GM23338 (cell line): ENCODE results near the gene PTPN9. TPM values are rescaled to one million over a fixed set of nuclear protein-coding genes. Genes with fewer than 3 reads are reported as not detected.

Experiments used
- ATAC-seq: fragments of 200-7000 bp; cut with Tn5 transposase; 3 replicates; pipeline ENCODE4 v1.9.1; 2020
- DNase-seq: peaks from one replicate; pipeline ENCODE4 v3.0.0-alpha.2; 2015; ENCODE audit warnings: low spot score
- H2AFZ ChIP-seq: fragments of 200-600 bp; sonication (generic); 2 replicates; pipeline ENCODE4 v1.8.0; 2016; ENCODE audit warnings: antibody characterized with exemption, mild to moderate bottlenecking, moderate library complexity
- H3F3A ChIP-seq: fragments of 200-600 bp; sonication (generic); replicated peaks from 2 replicates; pipeline ENCODE4 v1.8.0; 2017; ENCODE audit warnings: antibody characterized with exemption, mixed run types, low read depth
- H3K27ac ChIP-seq: fragments of 200-600 bp; sonication (generic); 2 replicates; pipeline ENCODE4 v1.6.1; 2016; ENCODE audit warnings: low read depth
- H3K27me3 ChIP-seq: fragments of 200-600 bp; sonication (generic); 2 replicates; pipeline ENCODE4 v1.8.0; 2016; ENCODE audit warnings: mild to moderate bottlenecking, mixed run types, moderate library complexity; ENCODE audit not compliant: insufficient read depth
- H3K36me3 ChIP-seq: fragments of 200-600 bp; sonication (generic); 2 replicates; pipeline ENCODE4 v1.8.0; 2016; ENCODE audit warnings: mild to moderate bottlenecking; ENCODE audit not compliant: insufficient read depth
- H3K4me1 ChIP-seq: fragments of 200-600 bp; sonication (generic); 2 replicates; pipeline ENCODE4 v1.8.0; 2016; ENCODE audit warnings: mild to moderate bottlenecking, moderate library complexity; ENCODE audit not compliant: insufficient read depth
- H3K4me2 ChIP-seq: fragments of 200-600 bp; sonication (generic); 2 replicates; pipeline ENCODE4 v1.7.1; 2017; ENCODE audit warnings: mixed run types
- H3K4me3 ChIP-seq: fragments of 200-600 bp; sonication (generic); 2 replicates; pipeline ENCODE4 v1.6.1; 2016; ENCODE audit warnings: mixed run types
- H3K79me2 ChIP-seq: fragments of 200-600 bp; sonication (generic); replicated peaks from 2 replicates; pipeline ENCODE4 v1.8.0; 2017; ENCODE audit warnings: mild to moderate bottlenecking; ENCODE audit not compliant: insufficient read depth
- H3K9me2 ChIP-seq: fragments of 200-600 bp; sonication (generic); 2 replicates; pipeline ENCODE4 v1.8.0; 2017; ENCODE audit not compliant: insufficient read depth
- H4K20me1 ChIP-seq: fragments of 200-600 bp; sonication (generic); replicated peaks from 2 replicates; pipeline ENCODE4 v1.8.0; 2017; ENCODE audit warnings: mild to moderate bottlenecking; ENCODE audit not compliant: insufficient read depth
- H3K27ac Mint-ChIP-seq: 2 replicates; pipeline ENCODE4 v1.8.0; 2020; ENCODE audit warnings: inconsistent platforms, mild to moderate bottlenecking, moderate library complexity, mixed read lengths
- H3K27me3 Mint-ChIP-seq: 3 replicates; pipeline ENCODE4 v1.8.0; 2022; ENCODE audit warnings: low read depth, mild to moderate bottlenecking, moderate library complexity, mixed read lengths, inconsistent platforms; ENCODE audit not compliant: insufficient read depth, poor library complexity
- H3K36me3 Mint-ChIP-seq: 3 replicates; pipeline ENCODE4 v1.8.0; 2021; ENCODE audit warnings: low read depth, mild to moderate bottlenecking, inconsistent platforms, moderate library complexity, mixed read lengths
- H3K4me1 Mint-ChIP-seq: 3 replicates; pipeline ENCODE4 v1.8.0; 2020; ENCODE audit warnings: mild to moderate bottlenecking, inconsistent platforms, mixed read lengths
- H3K4me3 Mint-ChIP-seq: 3 replicates; pipeline ENCODE4 v1.8.0; 2021; ENCODE audit warnings: moderate library complexity, mild to moderate bottlenecking, inconsistent platforms, mixed read lengths
- H3K9me3 Mint-ChIP-seq: 3 replicates; pipeline ENCODE4 v1.8.0; 2020; ENCODE audit warnings: moderate library complexity, mild to moderate bottlenecking, inconsistent platforms, mixed read lengths
- CREB1 ChIP-seq: fragments of 250-450 bp; sonication (Bioruptor Pico); IDR thresholded peaks from 2 replicates; pipeline ENCODE4 v1.5.0; 2020; ENCODE audit warnings: low read depth, mild to moderate bottlenecking, moderate library complexity
- EZH2 ChIP-seq: fragments of 200-600 bp; sonication (generic); IDR thresholded peaks from one replicate; pipeline ENCODE4 v1.8.0; 2017; ENCODE audit warnings: antibody characterized with exemption, mild to moderate bottlenecking, low read depth; ENCODE audit not compliant: unreplicated experiment
- EZH2phosphoT487 ChIP-seq: fragments of 200-600 bp; sonication (generic); IDR thresholded peaks from one replicate; pipeline ENCODE4 v1.8.1; 2018; ENCODE audit warnings: antibody characterized with exemption; ENCODE audit not compliant: unreplicated experiment
- JUNB ChIP-seq: IDR thresholded peaks from one replicate; pipeline ENCODE4 v1.6.1; 2016; ENCODE audit warnings: antibody characterized with exemption; ENCODE audit not compliant: unreplicated experiment
- NANOG ChIP-seq: IDR thresholded peaks from 2 replicates; pipeline ENCODE4 v1.6.1; 2016; ENCODE audit warnings: antibody characterized with exemption, borderline replicate concordance
- POLR2AphosphoS5 ChIP-seq: IDR thresholded peaks from 2 replicates; pipeline ENCODE4 v1.6.1; 2016; ENCODE audit warnings: antibody characterized with exemption, low read depth
- STAT1 ChIP-seq: IDR thresholded peaks from one replicate; pipeline ENCODE4 v1.6.1; 2016; ENCODE audit warnings: antibody characterized with exemption; ENCODE audit not compliant: unreplicated experiment
- ZNF114 ChIP-seq: fragments of 250-450 bp; sonication (Bioruptor Pico); IDR thresholded peaks from 2 replicates; pipeline ENCODE4 v1.5.0; 2020; ENCODE audit warnings: mild to moderate bottlenecking, moderate library complexity
- ZNF331 ChIP-seq: fragments of 250-450 bp; sonication (Bioruptor Pico); IDR thresholded peaks from 2 replicates; pipeline ENCODE4 v1.5.0; 2020; ENCODE audit warnings: low read depth, mild to moderate bottlenecking, moderate library complexity
- polyA plus RNA-seq: library from polyadenylated mRNA; unstranded; fragments of >200 nt; fragmentation: Nextera tagmentation; extraction: Ambion mirVana; gene quantifications from 2 replicates; pipeline ENCODE4 v1.2.1, GENCODE V29; 2016
- total RNA-seq: library from RNA; depleted of rRNA; stranded (reverse); fragments of >200 nt; shearing (Covaris generic); gene quantifications from 2 replicates; pipeline ENCODE4 v1.2.3, GENCODE V29; 2014
- TF ChIP-seq, protein P1 (sequence below): IDR thresholded peaks from 2 replicates; pipeline ENCODE4 v1.6.1; 2016; ENCODE audit warnings: antibody characterized with exemption
- TF ChIP-seq, protein P2 (sequence below): fragments of 250-450 bp; sonication (Bioruptor Pico); IDR thresholded peaks from 2 replicates; pipeline ENCODE4 v1.5.0; 2020; ENCODE audit warnings: mild to moderate bottlenecking, moderate library complexity

PTPN9 gene
- total and polyA plus RNA-seq, 2 experiments from 2014 or later = 12.1 to 32.7 TPM

DNA sequence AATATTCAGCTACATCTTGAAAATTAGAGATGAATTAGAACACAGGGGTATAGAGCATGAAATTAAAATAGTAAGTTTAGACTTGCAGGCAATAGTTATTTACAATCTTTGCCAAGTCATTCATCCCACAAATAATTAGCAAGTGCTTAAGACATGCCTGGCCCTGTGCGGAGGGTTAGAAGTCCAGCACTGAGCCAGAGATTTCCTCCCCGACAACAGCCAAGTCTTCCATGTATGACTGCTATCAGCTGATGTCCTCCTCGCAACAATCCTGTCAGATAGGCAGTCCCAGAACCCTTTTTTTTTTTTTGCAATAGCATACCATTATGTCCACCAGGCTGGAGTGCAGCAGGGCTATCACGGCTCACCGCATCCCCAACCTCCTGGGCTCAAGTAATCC, 142.2 kb downstream of the PTPN9 start:
- Mint-ChIP-seq H3K27me3 (peaks cover 2% of the 10 kb centered on the region), H3K4me3 (no peak overlapping the region), H3K4me1 (no peaks in the 10 kb centered on the region), H3K9me3 (no peaks in the 10 kb centered on the region), H3K27ac (no peak overlapping the region), H3K36me3 (peaks cover 28% of the 10 kb centered on the region)
- H3K4me2 ChIP-seq = no peak overlapping the region
- no peak overlapping the region for H3K27ac ChIP-seq
- H4K20me1 ChIP-seq = peaks cover 53% of the 10 kb centered on the region
- ATAC-seq (no peak), DNase-seq (no peak)
- H3F3A ChIP-seq = peaks cover 5% of the 10 kb centered on the region; the same call in 1 of the 2 replicates
- no peak overlapping the region for H3K4me3 ChIP-seq
- H3K79me2 ChIP-seq = peaks cover 100% of the 10 kb centered on the region
- TF ChIP-seq ZNF331 (CRISPR knock-in tag) (no peak), POLR2AphosphoS5 (no peak), JUNB (no peak), CREB1 (no peak), NANOG (no peak), ZNF114 (CRISPR knock-in tag) (no peak), STAT1 (no peak), EZH2 (no peak), EZH2phosphoT487 (no peak)
- TF ChIP-seq, protein P1, sequence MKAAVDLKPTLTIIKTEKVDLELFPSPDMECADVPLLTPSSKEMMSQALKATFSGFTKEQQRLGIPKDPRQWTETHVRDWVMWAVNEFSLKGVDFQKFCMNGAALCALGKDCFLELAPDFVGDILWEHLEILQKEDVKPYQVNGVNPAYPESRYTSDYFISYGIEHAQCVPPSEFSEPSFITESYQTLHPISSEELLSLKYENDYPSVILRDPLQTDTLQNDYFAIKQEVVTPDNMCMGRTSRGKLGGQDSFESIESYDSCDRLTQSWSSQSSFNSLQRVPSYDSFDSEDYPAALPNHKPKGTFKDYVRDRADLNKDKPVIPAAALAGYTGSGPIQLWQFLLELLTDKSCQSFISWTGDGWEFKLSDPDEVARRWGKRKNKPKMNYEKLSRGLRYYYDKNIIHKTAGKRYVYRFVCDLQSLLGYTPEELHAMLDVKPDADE = no peak
- TF ChIP-seq, protein P2, sequence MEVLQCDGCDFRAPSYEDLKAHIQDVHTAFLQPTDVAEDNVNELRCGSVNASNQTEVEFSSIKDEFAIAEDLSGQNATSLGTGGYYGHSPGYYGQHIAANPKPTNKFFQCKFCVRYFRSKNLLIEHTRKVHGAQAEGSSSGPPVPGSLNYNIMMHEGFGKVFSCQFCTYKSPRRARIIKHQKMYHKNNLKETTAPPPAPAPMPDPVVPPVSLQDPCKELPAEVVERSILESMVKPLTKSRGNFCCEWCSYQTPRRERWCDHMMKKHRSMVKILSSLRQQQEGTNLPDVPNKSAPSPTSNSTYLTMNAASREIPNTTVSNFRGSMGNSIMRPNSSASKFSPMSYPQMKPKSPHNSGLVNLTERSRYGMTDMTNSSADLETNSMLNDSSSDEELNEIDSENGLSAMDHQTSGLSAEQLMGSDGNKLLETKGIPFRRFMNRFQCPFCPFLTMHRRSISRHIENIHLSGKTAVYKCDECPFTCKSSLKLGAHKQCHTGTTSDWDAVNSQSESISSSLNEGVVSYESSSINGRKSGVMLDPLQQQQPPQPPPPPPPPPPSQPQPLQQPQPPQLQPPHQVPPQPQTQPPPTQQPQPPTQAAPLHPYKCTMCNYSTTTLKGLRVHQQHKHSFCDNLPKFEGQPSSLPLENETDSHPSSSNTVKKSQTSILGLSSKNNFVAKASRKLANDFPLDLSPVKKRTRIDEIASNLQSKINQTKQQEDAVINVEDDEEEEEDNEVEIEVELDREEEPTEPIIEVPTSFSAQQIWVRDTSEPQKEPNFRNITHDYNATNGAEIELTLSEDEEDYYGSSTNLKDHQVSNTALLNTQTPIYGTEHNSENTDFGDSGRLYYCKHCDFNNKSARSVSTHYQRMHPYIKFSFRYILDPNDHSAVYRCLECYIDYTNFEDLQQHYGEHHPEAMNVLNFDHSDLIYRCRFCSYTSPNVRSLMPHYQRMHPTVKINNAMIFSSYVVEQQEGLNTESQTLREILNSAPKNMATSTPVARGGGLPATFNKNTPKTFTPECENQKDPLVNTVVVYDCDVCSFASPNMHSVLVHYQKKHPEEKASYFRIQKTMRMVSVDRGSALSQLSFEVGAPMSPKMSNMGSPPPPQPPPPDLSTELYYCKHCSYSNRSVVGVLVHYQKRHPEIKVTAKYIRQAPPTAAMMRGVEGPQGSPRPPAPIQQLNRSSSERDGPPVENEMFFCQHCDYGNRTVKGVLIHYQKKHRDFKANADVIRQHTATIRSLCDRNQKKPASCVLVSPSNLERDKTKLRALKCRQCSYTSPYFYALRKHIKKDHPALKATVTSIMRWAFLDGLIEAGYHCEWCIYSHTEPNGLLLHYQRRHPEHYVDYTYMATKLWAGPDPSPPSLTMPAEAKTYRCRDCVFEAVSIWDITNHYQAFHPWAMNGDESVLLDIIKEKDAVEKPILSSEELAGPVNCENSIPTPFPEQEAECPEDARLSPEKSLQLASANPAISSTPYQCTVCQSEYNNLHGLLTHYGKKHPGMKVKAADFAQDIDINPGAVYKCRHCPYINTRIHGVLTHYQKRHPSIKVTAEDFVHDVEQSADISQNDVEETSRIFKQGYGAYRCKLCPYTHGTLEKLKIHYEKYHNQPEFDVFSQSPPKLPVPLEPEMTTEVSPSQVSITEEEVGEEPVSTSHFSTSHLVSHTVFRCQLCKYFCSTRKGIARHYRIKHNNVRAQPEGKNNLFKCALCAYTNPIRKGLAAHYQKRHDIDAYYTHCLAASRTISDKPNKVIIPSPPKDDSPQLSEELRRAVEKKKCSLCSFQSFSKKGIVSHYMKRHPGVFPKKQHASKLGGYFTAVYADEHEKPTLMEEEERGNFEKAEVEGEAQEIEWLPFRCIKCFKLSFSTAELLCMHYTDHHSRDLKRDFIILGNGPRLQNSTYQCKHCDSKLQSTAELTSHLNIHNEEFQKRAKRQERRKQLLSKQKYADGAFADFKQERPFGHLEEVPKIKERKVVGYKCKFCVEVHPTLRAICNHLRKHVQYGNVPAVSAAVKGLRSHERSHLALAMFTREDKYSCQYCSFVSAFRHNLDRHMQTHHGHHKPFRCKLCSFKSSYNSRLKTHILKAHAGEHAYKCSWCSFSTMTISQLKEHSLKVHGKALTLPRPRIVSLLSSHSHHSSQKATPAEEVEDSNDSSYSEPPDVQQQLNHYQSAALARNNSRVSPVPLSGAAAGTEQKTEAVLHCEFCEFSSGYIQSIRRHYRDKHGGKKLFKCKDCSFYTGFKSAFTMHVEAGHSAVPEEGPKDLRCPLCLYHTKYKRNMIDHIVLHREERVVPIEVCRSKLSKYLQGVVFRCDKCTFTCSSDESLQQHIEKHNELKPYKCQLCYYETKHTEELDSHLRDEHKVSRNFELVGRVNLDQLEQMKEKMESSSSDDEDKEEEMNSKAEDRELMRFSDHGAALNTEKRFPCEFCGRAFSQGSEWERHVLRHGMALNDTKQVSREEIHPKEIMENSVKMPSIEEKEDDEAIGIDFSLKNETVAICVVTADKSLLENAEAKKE (CRISPR knock-in tag) = no peak
- peaks cover 4% of the 10 kb centered on the region for H3K36me3 ChIP-seq
- no peaks in the 10 kb centered on the region for H3K27me3 ChIP-seq
- H3K9me2 ChIP-seq = no peaks in the 10 kb centered on the region; the same call in 1 of the 2 replicates
- no peak overlapping the region for H2AFZ ChIP-seq
- H3K4me1 ChIP-seq = no peaks in the 10 kb centered on the region
